MCF 10A (cell line): ENCODE data around the gene ING3. TPM values are rescaled to one million over a fixed set of nuclear protein-coding genes. Genes with fewer than 3 reads are reported as not detected.

Experiments
- BruUV-seq: library from RNA; stranded (reverse); fragments of 400-500 nt; replicated peaks from 2 replicates; lab custom pipeline; 2021; lab: Mats Ljungman, UMichigan
- CTCF ChIA-PET: fragments of 300-600 bp; sonication (Branson Sonifier 250); formaldehyde crosslinking; extraction: SDS; loops from one replicate; lab custom pipeline; 2021; ENCODE audit warnings: antibody characterized with exemption, inconsistent platforms; lab: Yijun Ruan, JAX
- POLR2A ChIA-PET: fragments of 300-600, 350-650 bp; sonication (Branson Sonifier 250); formaldehyde crosslinking; extraction: SDS; loops from one replicate; lab custom pipeline; 2020; ENCODE audit warnings: antibody characterized with exemption, inconsistent platforms; lab: Yijun Ruan, JAX
- DNase-seq: peaks from one replicate; pipeline ENCODE4 v3.0.0-alpha.2; 2018; ENCODE audit not compliant: unreplicated experiment
- H3K27ac Mint-ChIP-seq: one replicate; pipeline ENCODE4 v1.8.0; 2022; ENCODE audit warnings: mild to moderate bottlenecking, low read depth, mixed read lengths; ENCODE audit not compliant: unreplicated experiment
- H3K27me3 Mint-ChIP-seq: one replicate; pipeline ENCODE4 v1.8.0; 2022; ENCODE audit warnings: mixed read lengths; ENCODE audit not compliant: insufficient read depth, unreplicated experiment
- H3K36me3 Mint-ChIP-seq: one replicate; pipeline ENCODE4 v1.8.0; 2022; ENCODE audit warnings: mild to moderate bottlenecking, moderate library complexity, mixed read lengths; ENCODE audit not compliant: insufficient read depth, unreplicated experiment
- H3K4me1 Mint-ChIP-seq: one replicate; pipeline ENCODE4 v1.8.0; 2022; ENCODE audit warnings: mixed read lengths; ENCODE audit not compliant: insufficient read depth, unreplicated experiment
- H3K4me3 Mint-ChIP-seq: one replicate; pipeline ENCODE4 v1.8.0; 2022; ENCODE audit warnings: mild to moderate bottlenecking, moderate library complexity, mixed read lengths; ENCODE audit not compliant: unreplicated experiment
- H3K9me3 Mint-ChIP-seq: one replicate; pipeline ENCODE4 v1.8.0; 2022; ENCODE audit warnings: mixed read lengths; ENCODE audit not compliant: unreplicated experiment
- CTCF ChIP-seq: fragments of 200-600 bp; IDR thresholded peaks from one replicate; pipeline ENCODE4 v1.8.0; 2022; ENCODE audit warnings: antibody characterized with exemption, mild to moderate bottlenecking; ENCODE audit not compliant: unreplicated experiment
- intact Hi-C: fragments of 100-400 bp; cut with micrococcal nuclease; formaldehyde crosslinking; loops from 2 replicates; pipeline ENCODE4 v1.14.1; 2022
- total RNA-seq: library from RNA; stranded (reverse); gene quantifications from 2 replicates; pipeline ENCODE4 v1.2.3, GENCODE V29; 2022

Gene ING3
- total RNA-seq, 1 experiment from 2014 or later, result 18.9 TPM

GRCh38 chr7:120916538-120916937 lies 34.0 kb upstream of the ING3 start:
- no peak for DNase-seq
- H3K4me3 Mint-ChIP-seq, result no peak overlapping the region
- no TSS peak for BruUV-seq
- H3K36me3 Mint-ChIP-seq, result no peaks in the 10 kb centered on the region
- no peak for TF ChIP-seq CTCF
- CTCF ChIA-PET, result interaction anchor here (0.9 kb wide), 1 partner anchor 110 kb away, joined by 3 read pairs; no protein-coding TSS in a partner anchor
- H3K27ac Mint-ChIP-seq, result no peak overlapping the region
- H3K4me1 Mint-ChIP-seq, result no peaks in the 10 kb centered on the region
- POLR2A ChIA-PET, result no interaction called here
- peaks cover 78% of the 10 kb centered on the region for H3K27me3 Mint-ChIP-seq
- no peaks in the 10 kb centered on the region for H3K9me3 Mint-ChIP-seq
- intact Hi-C loops, result no loop called here

- BruUV-seq, result no TSS peak
- no peak for DNase-seq
- Mint-ChIP-seq H3K4me3 (no peak overlapping the region), H3K27me3 (peaks cover 67% of the 10 kb centered on the region), H3K27ac (no peak overlapping the region), H3K36me3 (no peaks in the 10 kb centered on the region), H3K4me1 (no peaks in the 10 kb centered on the region), H3K9me3 (no peaks in the 10 kb centered on the region)
- ChIA-PET POLR2A (no interaction called here), CTCF (no interaction called here)
- intact Hi-C loops, result no loop called here
- no peak for TF ChIP-seq CTCF
Observed at GRCh38 chr7:120919466-120919865, 31.1 kb upstream of the ING3 start.

- Mint-ChIP-seq H3K9me3 (no peaks in the 10 kb centered on the region), H3K27ac (no peak overlapping the region), H3K27me3 (peaks cover 67% of the 10 kb centered on the region), H3K4me3 (no peak overlapping the region), H3K4me1 (no peaks in the 10 kb centered on the region), H3K36me3 (no peaks in the 10 kb centered on the region)
- no TSS peak for BruUV-seq
- intact Hi-C loops, result no loop called here
- TF ChIP-seq CTCF, result no peak
- no peak for DNase-seq
- POLR2A ChIA-PET, result no interaction called here
- CTCF ChIA-PET, result no interaction called here
Observed at GRCh38 chr7:120920034-120920433, 30.5 kb upstream of the ING3 start.

DNA sequence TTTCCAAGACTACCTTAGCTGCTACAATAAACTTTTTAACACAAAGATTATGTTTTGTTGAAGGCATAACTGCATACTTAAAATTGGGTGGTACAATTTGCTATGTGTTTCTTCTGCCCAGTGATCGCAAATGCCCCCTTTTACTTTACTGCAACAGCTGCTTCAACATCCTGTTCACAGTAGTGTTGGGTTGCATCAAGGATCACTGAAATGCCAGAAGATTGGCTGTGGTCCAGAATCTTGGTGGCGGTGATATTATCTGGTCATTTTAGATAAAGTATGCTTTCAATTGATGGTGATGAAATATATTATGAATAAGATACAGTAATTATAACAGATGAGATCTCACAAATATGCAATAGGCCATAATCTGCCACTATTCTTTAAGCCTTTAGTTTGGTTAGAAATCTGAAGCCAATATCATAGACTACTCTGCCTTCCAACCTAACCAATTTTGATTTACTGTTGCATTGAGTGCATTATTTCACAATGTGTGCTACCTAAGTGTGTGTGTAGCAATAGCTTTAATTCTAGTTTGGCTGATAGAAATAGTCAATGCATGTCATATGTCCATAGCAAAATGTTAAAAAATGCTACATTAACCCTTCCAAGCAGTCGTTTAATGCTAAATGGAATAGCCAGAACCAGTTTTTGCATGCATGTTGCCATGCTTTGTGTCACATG lies 29.8 kb upstream of the ING3 start:
- no peak for DNase-seq
- BruUV-seq, result no TSS peak
- ChIA-PET POLR2A (no interaction called here), CTCF (interaction anchor here (0.6 kb wide), 1 partner anchor 18 kb away, joined by 3 read pairs; no protein-coding TSS in a partner anchor)
- H3K4me1 Mint-ChIP-seq, result no peaks in the 10 kb centered on the region
- TF ChIP-seq CTCF, result no peak
- no peak overlapping the region for H3K27ac Mint-ChIP-seq
- H3K27me3 Mint-ChIP-seq, result peaks cover 74% of the 10 kb centered on the region
- intact Hi-C loops, result no loop called here
- H3K4me3 Mint-ChIP-seq, result no peak overlapping the region
- no peaks in the 10 kb centered on the region for H3K9me3 Mint-ChIP-seq
- no peaks in the 10 kb centered on the region for H3K36me3 Mint-ChIP-seq
